Measurements from ENCODE around the gene FNBP1. TPM values are rescaled to one million over a fixed set of nuclear protein-coding genes. Genes with fewer than 3 reads are reported as not detected.

The FNBP1 gene
- total and polyA plus RNA-seq, 10 of the 15 experiments (the other 5 are each of a cell fraction or from before 2014, with no cell fraction given), result 64.5 to 353 (median 179) TPM

GRCh38 chr9:130039528-130040147 lies 3.4 kb downstream of the FNBP1 start (continued):
- TF ChIP-seq ZBTB33 (IDR thresholded peaks at IDR 0.05), result no peak
- no peak for TF ChIP-seq YY1 (IDR thresholded peaks at IDR 0.05; ENCODE audit: low read depth, low read length)
- TF ChIP-seq EGR1 (IDR thresholded peaks at IDR 0.05; ENCODE audit: borderline replicate concordance in 1 of 2, low read depth in 2 of 2, low read length in 2 of 2), result no peak
- no peak for TF ChIP-seq STAT1 (conservative IDR thresholded peaks at IDR 0.05)
- TF ChIP-seq MYB (IDR thresholded peaks at IDR 0.05; ENCODE audit: borderline replicate concordance, low read depth, low read length), result no peak
- no peak for TF ChIP-seq ZSCAN29 (IDR thresholded peaks at IDR 0.05)
- TF ChIP-seq WRNIP1 (IDR thresholded peaks at IDR 0.05; ENCODE audit: borderline replicate concordance, low read depth, low read length), result no peak
- TF ChIP-seq TBL1XR1 (IDR thresholded peaks at IDR 0.05; ENCODE audit: low read depth, low read length), result peak; percentile 37
- peak; percentile 83 for TF ChIP-seq RUNX3 (IDR thresholded peaks at IDR 0.05; ENCODE audit: low read length)
- no peak for TF ChIP-seq ATF3 (IDR thresholded peaks at IDR 0.05; ENCODE audit: borderline replicate concordance, extremely low read depth, low read depth, low read length)
- TF ChIP-seq SREBF1 (IDR thresholded peaks at IDR 0.05; ENCODE audit: low read length), result no peak
- TF ChIP-seq ESRRA (IDR thresholded peaks at IDR 0.05; ENCODE audit: low read length), result no peak
- no peak for TF ChIP-seq CBX5 (IDR thresholded peaks at IDR 0.05; ENCODE audit: low read depth)
- no peak for TF ChIP-seq CEBPB (IDR thresholded peaks at IDR 0.05; ENCODE audit: borderline replicate concordance in 1 of 2, low read depth in 2 of 2, low read length in 2 of 2)
- no peak; the same call in 1 of the 2 replicates for TF ChIP-seq SMC3 (IDR thresholded peaks at IDR 0.05; ENCODE audit: borderline replicate concordance, low read length)
- TF ChIP-seq PBX3 (IDR thresholded peaks at IDR 0.05; ENCODE audit: insufficient replicate concordance, low read depth, low read length), result no peak
- TF ChIP-seq SPI1 (IDR thresholded peaks at IDR 0.05; ENCODE audit: borderline replicate concordance, insufficient read depth, low read depth, low read length), result peak; percentile 76
- peak; percentile 71 to 74; a peak in 3 of 4 replicates for TF ChIP-seq IKZF2 (IDR thresholded peaks at IDR 0.05)
- TF ChIP-seq ZZZ3 (IDR thresholded peaks at IDR 0.05; ENCODE audit: control insufficient read depth, insufficient read length, low read depth), result no peak
- 0 out of 2 replicates have a peak, but pooled peaks have one; percentile 39 for TF ChIP-seq TCF3 (IDR thresholded peaks at IDR 0.05; ENCODE audit: borderline replicate concordance, insufficient read depth, low read depth, low read length)
- peak; percentile 58; the same call in 1 of the 2 replicates for TF ChIP-seq TCF12 (IDR thresholded peaks at IDR 0.05; ENCODE audit: low read depth, low read length)
- no peak for TF ChIP-seq EZH2 (IDR thresholded peaks at IDR 0.05; ENCODE audit: borderline replicate concordance, control insufficient read depth, low read depth, low read length)
- no peak for TF ChIP-seq CHD4 (IDR thresholded peaks at IDR 0.05)
- no peak for TF ChIP-seq MYC (IDR thresholded peaks at IDR 0.05; ENCODE audit: insufficient read depth, insufficient read length, insufficient replicate concordance, low read length, severe bottlenecking)
- TF ChIP-seq, protein P1, sequence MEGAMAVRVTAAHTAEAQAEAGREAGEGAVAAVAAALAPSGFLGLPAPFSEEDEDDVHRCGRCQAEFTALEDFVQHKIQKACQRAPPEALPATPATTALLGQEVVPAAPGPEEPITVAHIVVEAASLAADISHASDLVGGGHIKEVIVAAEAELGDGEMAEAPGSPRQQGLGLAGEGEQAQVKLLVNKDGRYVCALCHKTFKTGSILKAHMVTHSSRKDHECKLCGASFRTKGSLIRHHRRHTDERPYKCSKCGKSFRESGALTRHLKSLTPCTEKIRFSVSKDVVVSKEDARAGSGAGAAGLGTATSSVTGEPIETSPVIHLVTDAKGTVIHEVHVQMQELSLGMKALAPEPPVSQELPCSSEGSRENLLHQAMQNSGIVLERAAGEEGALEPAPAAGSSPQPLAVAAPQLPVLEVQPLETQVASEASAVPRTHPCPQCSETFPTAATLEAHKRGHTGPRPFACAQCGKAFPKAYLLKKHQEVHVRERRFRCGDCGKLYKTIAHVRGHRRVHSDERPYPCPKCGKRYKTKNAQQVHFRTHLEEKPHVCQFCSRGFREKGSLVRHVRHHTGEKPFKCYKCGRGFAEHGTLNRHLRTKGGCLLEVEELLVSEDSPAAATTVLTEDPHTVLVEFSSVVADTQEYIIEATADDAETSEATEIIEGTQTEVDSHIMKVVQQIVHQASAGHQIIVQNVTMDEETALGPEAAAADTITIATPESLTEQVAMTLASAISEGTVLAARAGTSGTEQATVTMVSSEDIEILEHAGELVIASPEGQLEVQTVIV (IDR thresholded peaks at IDR 0.05; ENCODE audit: borderline replicate concordance, partially characterized antibody), result no peak
